B cell (primary cell): ENCODE measurements around the gene PROCR. TPM values are rescaled to one million over a fixed set of nuclear protein-coding genes. Genes with fewer than 3 reads are reported as not detected.

Source experiments
- ATAC-seq: fragments of 200-7000 bp; cut with Tn5 transposase; one replicate; pipeline ENCODE4 v1.10.0; 2021; ENCODE audit warnings: low read depth, mild to moderate bottlenecking, moderate number of reproducible peaks, moderate library complexity
- CTCF ChIA-PET: fragments of 350-600 bp; sonication (Branson Sonifier 250); formaldehyde crosslinking; loops from one replicate; lab custom pipeline; 2021; ENCODE audit warnings: antibody characterized with exemption, inconsistent platforms; lab: Charles Lee
- POLR2A ChIA-PET: fragments of 350-600 bp; sonication (Branson Sonifier 250); formaldehyde crosslinking; loops from one replicate; lab custom pipeline; 2021; ENCODE audit warnings: antibody characterized with exemption; lab: Charles Lee
- DNase-seq: peaks from one replicate; pipeline ENCODE4 v3.0.0; 2013
- H2AFZ ChIP-seq: 2 replicates; pipeline ENCODE4 v1.6.1; 2012; ENCODE audit warnings: mild to moderate bottlenecking, low read depth, low read length; ENCODE audit not compliant: insufficient read depth, poor library complexity, severe bottlenecking
- H3K27ac ChIP-seq, 2 donors: 1 replicate in 1 of 2; 2 replicates in 1 of 2; pipeline ENCODE4 v1.5.1; 2012 to 2013; ENCODE audit warnings: low read length in 2 of 2, mild to moderate bottlenecking in 2 of 2, moderate library complexity in 1 of 2
- H3K27me3 ChIP-seq, 4 experiments: fragments of 200-600 bp in 1 of 4; sonication (generic) in 1 of 4; replicated peaks in 1 of 4; 1 replicate in 2 of 4; 2 replicates in 2 of 4; pipeline versions ENCODE4 v1.6.1 to v1.7.0; 2013 to 2016; ENCODE audit warnings: low read length in 3 of 4, mild to moderate bottlenecking in 2 of 4, mixed read lengths in 1 of 4, moderate library complexity in 1 of 4; ENCODE audit not compliant: insufficient read depth in 4 of 4, control insufficient read depth in 3 of 4; ENCODE audit errors: control extremely low read depth in 1 of 4
- H3K36me3 ChIP-seq, 2 experiments: replicated peaks in 1 of 2; 1 replicate in 1 of 2; 2 replicates in 1 of 2; pipeline versions ENCODE4 v1.6.1 to v1.7.1; 2013; ENCODE audit warnings: low read length in 1 of 2; ENCODE audit not compliant: insufficient read depth in 2 of 2, control insufficient read depth in 1 of 2; ENCODE audit errors: control extremely low read depth in 1 of 2, extremely low read depth in 1 of 2
- H3K4me1 ChIP-seq, 2 donors: fragments of 200-600 bp in 1 of 2; sonication (generic) in 1 of 2; 1 replicate in 1 of 2; 2 replicates in 1 of 2; pipeline versions ENCODE4 v1.5.1 to v1.6.1; 2013 to 2017; ENCODE audit warnings: low read length in 2 of 2; ENCODE audit not compliant: control insufficient read depth in 2 of 2, insufficient read depth in 2 of 2
- H3K4me2 ChIP-seq: replicated peaks from 2 replicates; pipeline ENCODE3; 2012; ENCODE audit warnings: mild to moderate bottlenecking, low read depth, low read length; ENCODE audit not compliant: poor library complexity, severe bottlenecking
- H3K4me3 ChIP-seq, 5 experiments: fragments of 200-600 bp in 1 of 5; sonication (generic) in 1 of 5; 1 replicate in 3 of 5; 2 replicates in 2 of 5; pipeline versions ENCODE4 v1.5.1 to v1.7.0; 2011 to 2016; ENCODE audit warnings: low read length in 4 of 5, mild to moderate bottlenecking in 4 of 5, low read depth in 2 of 5, control low read depth in 1 of 5, moderate library complexity in 1 of 5; ENCODE audit not compliant: insufficient read depth in 1 of 5; ENCODE audit errors: control extremely low read depth in 1 of 5, extremely low read depth in 1 of 5
- H3K79me2 ChIP-seq: fragments of 200-600 bp; sonication (generic); one replicate; pipeline ENCODE4 v1.6.0; 2016; ENCODE audit warnings: low read length; ENCODE audit not compliant: control insufficient read depth, insufficient read depth
- H3K9ac ChIP-seq: fragments of 200-600 bp; sonication (generic); 2 replicates; pipeline ENCODE4 v1.6.1; 2017; ENCODE audit warnings: mild to moderate bottlenecking, low read length, moderate library complexity
- H3K9me3 ChIP-seq, 3 donors: one replicate each; pipeline versions ENCODE4 v1.6.1 to v1.7.1; 2013; ENCODE audit warnings: low read length in 2 of 3; ENCODE audit not compliant: control insufficient read depth in 2 of 3, insufficient read depth in 1 of 3; ENCODE audit errors: control extremely low read depth in 1 of 3
- H4K20me1 ChIP-seq: 2 replicates; pipeline ENCODE4 v1.6.0; 2012; ENCODE audit warnings: mild to moderate bottlenecking, low read length; ENCODE audit not compliant: insufficient read depth, control insufficient read depth, poor library complexity, severe bottlenecking
- H3K27ac Mint-ChIP-seq: one replicate; pipeline ENCODE4 v1.8.0; 2021; ENCODE audit warnings: mixed read lengths
- H3K27me3 Mint-ChIP-seq: one replicate; pipeline ENCODE4 v1.8.0; 2021; ENCODE audit warnings: mixed read lengths
- H3K4me1 Mint-ChIP-seq: one replicate; pipeline ENCODE4 v1.8.0; 2021; ENCODE audit warnings: mixed read lengths
- H3K4me3 Mint-ChIP-seq: one replicate; pipeline ENCODE4 v1.8.0; 2021; ENCODE audit warnings: mixed read lengths
- H3K9me3 Mint-ChIP-seq: one replicate; pipeline ENCODE4 v1.8.0; 2022; ENCODE audit warnings: mixed read lengths; ENCODE audit not compliant: insufficient read depth
- EZH2 ChIP-seq: IDR thresholded peaks from 2 replicates; pipeline ENCODE4 v1.6.1; 2012; ENCODE audit warnings: borderline replicate concordance, low read depth, mild to moderate bottlenecking, moderate library complexity, low read length; ENCODE audit not compliant: insufficient read depth, poor library complexity, severe bottlenecking
- WGBS: methylation state at CpG from one replicate; pipeline ENCODE4 v1.1.5; 2013; ENCODE audit warnings: missing lambda C conversion rate; ENCODE audit not compliant: insufficient coverage; 5-methylcytosine and 5-hydroxymethylcytosine counted together
- intact Hi-C: fragments of 100-400 bp; cut with micrococcal nuclease; formaldehyde crosslinking; loops from one replicate; pipeline ENCODE4 v1.10.0; 2022
- polyA plus RNA-seq: library from polyadenylated mRNA; depleted of rRNA; stranded (reverse); fragments of >200 nt; gene quantifications from 2 replicates; pipeline ENCODE4 v1.2.3, GENCODE V29; 2012
- small RNA-seq: library from RNA; depleted of rRNA; stranded (forward); fragments of <200 nt; gene quantifications from one replicate; pipeline ENCODE3, GENCODE V24; 2012; ENCODE audit warnings: low replicate concordance, low read depth; ENCODE audit not compliant: insufficient read length
- total RNA-seq, 2 donors: library from RNA; stranded (reverse); fragments of 120-200 nt in 1 of 2; gene quantifications; 1 replicate in 1 of 2; 2 replicates in 1 of 2; pipeline versions ENCODE4 v1.2.3 to v1.2.4, GENCODE V29; 2013 to 2022
- TF ChIP-seq, protein P1 (sequence below): fragments of 200-600 bp; IDR thresholded peaks from one replicate; pipeline ENCODE4 v1.8.0; 2022; ENCODE audit warnings: antibody characterized with exemption, mild to moderate bottlenecking

PROCR gene
- total and polyA plus RNA-seq, 2 donors (not counting 1 experiment from before 2014, with no cell fraction given), result 0.30 to 0.57 TPM

- ATAC-seq (no peak), DNase-seq (no peak)
- peaks cover 53% of the 10 kb centered on the region for H3K27me3 Mint-ChIP-seq
- no peaks in the 10 kb centered on the region for H3K79me2 ChIP-seq
- ChIA-PET POLR2A (no interaction called here), CTCF (interaction anchor here (2.2 kb wide), 1 partner anchor 132 kb away, joined by 4 read pairs; no protein-coding TSS in a partner anchor)
- peaks cover 2% of the 10 kb centered on the region for H3K9me3 Mint-ChIP-seq
- H3K4me3 Mint-ChIP-seq, result peak within 1 kb of the TSS; percentile 79
- peaks cover 7 to 9% of the 10 kb centered on the region in 2 donors for H3K4me1 ChIP-seq
- no peak within 1 kb of the TSS for H3K9ac ChIP-seq
- intact Hi-C loops, result no loop called here
- H3K36me3 ChIP-seq, result no peaks in the 10 kb centered on the region
- H2AFZ ChIP-seq, result no peak within 1 kb of the TSS
- H3K4me2 ChIP-seq, result peak within 1 kb of the TSS; percentile 68
- peaks cover 0 to 9% (median 2%) of the 10 kb centered on the region in 3 donors for H3K9me3 ChIP-seq
- peaks cover 15% of the 10 kb centered on the region for H3K4me1 Mint-ChIP-seq
- peak within 1 kb of the TSS in 1 of 5 experiments; percentile 29 for H3K4me3 ChIP-seq
- no peak within 1 kb of the TSS for H3K27ac ChIP-seq
- peaks cover 6% of the 10 kb centered on the region for H4K20me1 ChIP-seq
- H3K27me3 ChIP-seq, result peaks cover 0 to 24% (median 15%) of the 10 kb centered on the region in 4 experiments
- TF ChIP-seq, protein P1, sequence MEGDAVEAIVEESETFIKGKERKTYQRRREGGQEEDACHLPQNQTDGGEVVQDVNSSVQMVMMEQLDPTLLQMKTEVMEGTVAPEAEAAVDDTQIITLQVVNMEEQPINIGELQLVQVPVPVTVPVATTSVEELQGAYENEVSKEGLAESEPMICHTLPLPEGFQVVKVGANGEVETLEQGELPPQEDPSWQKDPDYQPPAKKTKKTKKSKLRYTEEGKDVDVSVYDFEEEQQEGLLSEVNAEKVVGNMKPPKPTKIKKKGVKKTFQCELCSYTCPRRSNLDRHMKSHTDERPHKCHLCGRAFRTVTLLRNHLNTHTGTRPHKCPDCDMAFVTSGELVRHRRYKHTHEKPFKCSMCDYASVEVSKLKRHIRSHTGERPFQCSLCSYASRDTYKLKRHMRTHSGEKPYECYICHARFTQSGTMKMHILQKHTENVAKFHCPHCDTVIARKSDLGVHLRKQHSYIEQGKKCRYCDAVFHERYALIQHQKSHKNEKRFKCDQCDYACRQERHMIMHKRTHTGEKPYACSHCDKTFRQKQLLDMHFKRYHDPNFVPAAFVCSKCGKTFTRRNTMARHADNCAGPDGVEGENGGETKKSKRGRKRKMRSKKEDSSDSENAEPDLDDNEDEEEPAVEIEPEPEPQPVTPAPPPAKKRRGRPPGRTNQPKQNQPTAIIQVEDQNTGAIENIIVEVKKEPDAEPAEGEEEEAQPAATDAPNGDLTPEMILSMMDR, result no peak
- no peak for TF ChIP-seq EZH2
- H3K27ac Mint-ChIP-seq, result no peak within 1 kb of the TSS
- 2% methylated on average over 70 of the region's 70 CpGs for WGBS
These were observed 54.4 kb downstream of the PROCR start, which contains the start of gene MMP24 for GRCh38 chr20:35226126-35226883. MMP24 (plus strand) TSS chr20:35226690; CDS start chr20:35226739, 49 bp downstream.

Small RNA genes within 50 kb of the gene (small RNA-seq; reads per million reads assigned to genes)
- not detected for gene MT1P3
- not detected for gene RNA5SP483

Other genes starting within 250 kb of the PROCR start
- gene GSS, start 216.3 kb upstream of the PROCR start, total RNA-seq, result 22.0 and 22.5 TPM in 2 replicates
- 28.6 and 29.7 TPM in 2 replicates for gene GSS, start 216.3 kb upstream of the PROCR start, polyA plus RNA-seq
- gene MYH7B, start 216.2 kb upstream of the PROCR start, total RNA-seq, result 0.66 and 0.79 TPM in 2 replicates
- gene MYH7B, start 216.2 kb upstream of the PROCR start, polyA plus RNA-seq, result 1.2 and 1.4 TPM in 2 replicates
- 73.2 and 73.9 TPM in 2 replicates for gene TRPC4AP, start 79.3 kb upstream of the PROCR start, total RNA-seq
- 62.5 and 69.5 TPM in 2 replicates for gene TRPC4AP, start 79.3 kb upstream of the PROCR start, polyA plus RNA-seq
- 28.1 and 28.6 TPM in 2 replicates for gene EDEM2, start 24.7 kb upstream of the PROCR start, total RNA-seq
- gene EDEM2, start 24.7 kb upstream of the PROCR start, polyA plus RNA-seq, result 29.6 and 30.4 TPM in 2 replicates
- gene MMP24, start 54.6 kb downstream of the PROCR start, total RNA-seq, result not detected in 2 replicates
- gene MMP24, start 54.6 kb downstream of the PROCR start, polyA plus RNA-seq, result not detected in 2 replicates
- 57.0 and 66.9 TPM in 2 replicates for gene MMP24OS, start 106.0 kb downstream of the PROCR start, total RNA-seq
- gene MMP24OS, start 106.0 kb downstream of the PROCR start, polyA plus RNA-seq, result 31.5 and 36.3 TPM in 2 replicates
- gene EIF6, start 112.7 kb downstream of the PROCR start, total RNA-seq, result 74.0 and 81.2 TPM in 2 replicates
- gene EIF6, start 112.7 kb downstream of the PROCR start, polyA plus RNA-seq, result 54.2 and 74.1 TPM in 2 replicates
- not detected in 2 replicates for gene FAM83C, start 120.4 kb downstream of the PROCR start, total RNA-seq
- gene FAM83C, start 120.4 kb downstream of the PROCR start, polyA plus RNA-seq, result not detected in 2 replicates
- 70.9 and 71.7 TPM in 2 replicates for gene UQCC1, start 239.9 kb downstream of the PROCR start, total RNA-seq
- gene UQCC1, start 239.9 kb downstream of the PROCR start, polyA plus RNA-seq, result 23.7 and 24.3 TPM in 2 replicates